ENCODE measurements around the gene HMCN2.

Gene HMCN2

DNA sequence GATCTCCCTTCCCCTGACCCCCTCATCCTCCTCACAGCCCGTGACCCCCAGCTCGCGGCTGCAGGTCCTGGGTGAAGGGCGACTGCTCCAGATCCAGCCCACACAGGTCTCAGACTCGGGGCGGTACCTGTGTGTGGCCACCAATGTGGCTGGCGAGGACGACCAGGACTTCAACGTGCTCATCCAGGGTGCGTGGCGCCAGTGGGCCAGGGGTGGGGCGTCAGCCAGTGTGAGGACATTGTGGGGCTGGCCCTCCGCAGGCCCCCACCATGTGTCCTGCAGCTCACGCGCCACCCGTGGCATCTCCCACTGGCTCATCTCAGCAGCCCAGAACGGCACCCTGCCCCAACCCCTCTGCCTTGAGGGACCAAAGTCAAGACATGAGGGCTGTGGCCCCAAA, 112.1 kb downstream of the HMCN2 start:
- no peak for TF ChIP-seq ZFX (IDR thresholded peaks at IDR 0.05; ENCODE audit: borderline replicate concordance)
- TF ChIP-seq, protein P1, sequence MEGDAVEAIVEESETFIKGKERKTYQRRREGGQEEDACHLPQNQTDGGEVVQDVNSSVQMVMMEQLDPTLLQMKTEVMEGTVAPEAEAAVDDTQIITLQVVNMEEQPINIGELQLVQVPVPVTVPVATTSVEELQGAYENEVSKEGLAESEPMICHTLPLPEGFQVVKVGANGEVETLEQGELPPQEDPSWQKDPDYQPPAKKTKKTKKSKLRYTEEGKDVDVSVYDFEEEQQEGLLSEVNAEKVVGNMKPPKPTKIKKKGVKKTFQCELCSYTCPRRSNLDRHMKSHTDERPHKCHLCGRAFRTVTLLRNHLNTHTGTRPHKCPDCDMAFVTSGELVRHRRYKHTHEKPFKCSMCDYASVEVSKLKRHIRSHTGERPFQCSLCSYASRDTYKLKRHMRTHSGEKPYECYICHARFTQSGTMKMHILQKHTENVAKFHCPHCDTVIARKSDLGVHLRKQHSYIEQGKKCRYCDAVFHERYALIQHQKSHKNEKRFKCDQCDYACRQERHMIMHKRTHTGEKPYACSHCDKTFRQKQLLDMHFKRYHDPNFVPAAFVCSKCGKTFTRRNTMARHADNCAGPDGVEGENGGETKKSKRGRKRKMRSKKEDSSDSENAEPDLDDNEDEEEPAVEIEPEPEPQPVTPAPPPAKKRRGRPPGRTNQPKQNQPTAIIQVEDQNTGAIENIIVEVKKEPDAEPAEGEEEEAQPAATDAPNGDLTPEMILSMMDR (IDR thresholded peaks at IDR 0.05), result no peak
- H3K27ac ChIP-seq, result no peak overlapping the region

DNA sequence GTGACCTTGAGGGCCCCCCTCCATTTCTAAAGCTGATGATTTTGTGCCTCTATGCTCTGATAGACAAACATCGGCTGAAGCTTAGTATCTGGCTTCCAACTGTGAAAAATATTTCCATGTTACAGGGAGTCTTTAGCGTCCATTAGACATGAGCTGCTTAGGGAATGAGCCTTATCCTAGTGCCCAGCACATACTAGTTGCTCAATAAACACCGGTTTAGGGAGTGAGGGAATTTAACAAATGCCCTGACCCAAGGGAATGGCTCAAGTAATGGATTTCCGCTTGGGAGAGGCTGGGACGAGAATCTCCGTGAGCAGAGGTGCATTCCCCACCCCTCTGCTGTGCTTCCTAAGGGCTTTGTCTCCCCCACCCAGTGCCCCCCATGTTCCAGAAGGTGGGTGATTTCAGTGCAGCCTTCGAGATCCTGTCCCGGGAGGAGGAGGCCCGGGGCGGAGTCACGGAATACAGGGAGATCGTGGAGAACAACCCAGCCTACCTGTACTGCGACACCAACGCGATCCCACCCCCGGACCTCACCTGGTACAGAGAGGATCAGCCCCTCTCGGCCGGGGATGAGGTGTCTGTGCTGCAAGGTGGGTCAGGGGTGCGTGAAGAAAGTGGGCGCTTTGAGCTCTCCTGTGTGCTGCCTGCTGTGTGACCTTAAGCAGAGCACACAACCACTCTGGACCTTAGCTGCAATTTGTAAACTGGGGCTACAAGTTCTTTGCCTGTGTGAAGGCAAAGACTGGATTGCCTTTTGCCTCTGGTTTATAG, 113.5 kb downstream of the HMCN2 start:
- no peak overlapping the region for H3K27ac ChIP-seq
- no peak for TF ChIP-seq ZFX (IDR thresholded peaks at IDR 0.05; ENCODE audit: borderline replicate concordance)
- TF ChIP-seq, protein P1 (IDR thresholded peaks at IDR 0.05), result no peak

DNA sequence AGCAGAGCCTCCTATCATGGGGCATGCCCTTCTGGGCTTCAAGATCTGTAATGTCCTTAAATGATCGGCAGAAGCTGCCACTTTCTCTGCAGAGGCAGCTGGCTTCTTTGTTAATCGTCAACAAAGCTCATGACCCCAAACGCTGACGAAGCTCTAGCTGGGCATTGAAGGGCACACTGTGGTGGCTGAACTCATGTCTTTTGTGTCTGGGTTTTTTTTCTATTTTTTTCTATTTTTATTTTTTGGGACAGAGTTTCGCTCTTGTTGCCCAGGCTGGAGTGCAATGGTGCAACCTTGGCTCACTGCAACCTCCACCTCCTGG, 114.0 kb downstream of the HMCN2 start:
- no peak overlapping the region for H3K27ac ChIP-seq
- TF ChIP-seq, protein P1 (IDR thresholded peaks at IDR 0.05), result no peak
- no peak for TF ChIP-seq ZFX (IDR thresholded peaks at IDR 0.05; ENCODE audit: borderline replicate concordance)

DNA sequence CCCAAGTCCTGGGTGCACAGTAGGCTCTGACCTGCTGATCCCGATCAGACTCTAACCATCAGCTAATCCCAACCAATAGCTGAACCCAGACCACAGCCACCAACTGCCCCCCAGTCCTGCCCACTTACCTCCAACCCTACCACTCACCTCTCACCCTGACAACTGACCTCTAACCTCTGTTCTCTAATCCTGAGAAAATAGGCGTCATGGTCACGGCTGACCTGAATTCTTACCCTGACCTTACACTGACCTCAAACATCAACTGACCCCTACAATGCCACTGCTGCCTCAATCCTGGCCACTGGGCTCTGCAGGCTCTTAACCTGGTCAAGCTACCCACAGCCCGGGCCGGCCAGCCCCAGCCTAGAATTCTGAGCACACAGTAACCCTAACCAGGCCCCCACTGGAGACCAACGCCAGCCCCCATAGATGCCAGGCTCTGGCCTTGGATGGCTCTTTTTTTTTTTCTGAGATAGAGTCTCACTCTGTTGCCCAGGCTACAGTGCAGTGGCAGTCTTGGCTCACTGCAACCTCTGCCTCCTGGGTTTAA, 115.4 kb downstream of the HMCN2 start:
- H3K27ac ChIP-seq, result no peak overlapping the region
- TF ChIP-seq, protein P1 (IDR thresholded peaks at IDR 0.05), result no peak
- no peak for TF ChIP-seq ZFX (IDR thresholded peaks at IDR 0.05; ENCODE audit: borderline replicate concordance)

DNA sequence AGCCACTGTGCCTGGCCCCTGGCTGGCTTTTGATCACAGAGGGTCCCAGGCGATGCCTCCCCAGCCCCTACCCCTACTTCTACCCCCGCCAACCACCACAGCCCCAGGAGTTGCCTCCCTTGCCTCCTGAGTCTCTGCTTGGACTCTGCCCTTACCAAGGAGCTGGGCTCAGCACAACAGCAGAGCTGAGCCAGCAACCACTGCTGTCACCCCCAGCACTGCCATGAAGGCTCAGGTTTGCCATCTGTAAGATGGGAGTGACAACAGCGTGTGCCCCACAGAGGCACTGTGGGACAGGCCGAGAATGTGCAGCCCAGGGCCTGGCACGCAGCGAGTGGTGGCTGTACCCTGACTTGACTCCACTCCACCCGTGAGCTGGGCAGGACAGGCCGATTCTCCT, 116.1 kb downstream of the HMCN2 start:
- no peak for TF ChIP-seq ZFX (IDR thresholded peaks at IDR 0.05; ENCODE audit: borderline replicate concordance)
- TF ChIP-seq, protein P1 (IDR thresholded peaks at IDR 0.05), result no peak
- no peak overlapping the region for H3K27ac ChIP-seq

DNA sequence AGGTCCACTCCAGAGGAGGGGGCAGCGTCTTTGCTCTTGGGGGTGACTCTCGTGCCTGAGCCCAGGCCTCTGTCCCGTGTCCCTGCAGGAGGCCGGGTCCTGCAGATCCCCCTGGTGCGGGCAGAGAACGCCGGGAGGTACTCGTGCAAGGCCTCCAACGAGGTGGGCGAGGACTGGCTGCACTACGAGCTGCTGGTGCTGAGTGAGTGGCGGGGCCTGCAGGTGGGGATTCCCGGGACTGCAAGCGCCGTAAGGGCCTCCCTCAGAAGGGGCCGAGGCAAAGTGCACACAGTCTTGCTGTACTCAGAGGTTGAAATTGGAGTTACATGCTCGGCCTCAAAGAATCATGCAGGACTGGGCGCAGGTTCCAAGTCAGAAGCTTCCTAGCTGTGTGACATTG, 116.5 kb downstream of the HMCN2 start:
- no peak overlapping the region for H3K27ac ChIP-seq
- TF ChIP-seq, protein P1 (IDR thresholded peaks at IDR 0.05), result no peak
- no peak for TF ChIP-seq ZFX (IDR thresholded peaks at IDR 0.05; ENCODE audit: borderline replicate concordance)

DNA sequence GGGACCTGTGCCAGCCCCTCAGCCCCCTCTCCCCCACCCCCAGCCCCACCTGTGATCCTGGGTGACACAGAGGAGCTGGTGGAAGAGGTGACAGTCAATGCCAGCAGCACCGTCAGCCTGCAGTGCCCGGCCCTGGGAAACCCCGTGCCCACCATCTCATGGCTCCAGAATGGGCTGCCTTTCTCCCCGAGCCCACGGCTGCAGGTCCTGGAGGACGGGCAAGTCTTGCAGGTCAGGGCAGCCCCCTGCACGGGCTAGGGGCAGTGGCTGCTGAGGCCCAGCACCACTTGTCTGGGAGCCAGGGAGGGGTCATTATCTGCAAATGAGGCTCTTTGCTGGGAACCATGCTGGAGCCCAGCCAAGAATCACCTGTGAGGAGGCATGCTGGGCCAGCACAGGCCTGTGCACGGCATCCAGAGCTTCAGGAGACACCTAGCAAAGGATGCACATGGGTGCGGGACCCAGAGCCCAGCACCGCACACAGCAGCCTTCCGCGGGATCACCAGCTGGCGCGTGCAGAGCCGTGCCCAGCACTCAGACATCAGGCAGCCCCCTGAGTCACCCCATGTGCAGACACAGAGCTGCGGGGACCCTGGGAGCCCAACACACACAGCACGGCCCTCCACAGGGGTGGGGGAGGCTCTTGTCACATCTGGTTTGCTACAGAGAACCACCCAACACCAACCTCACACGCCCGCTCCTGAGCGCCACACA, 117.2 kb downstream of the HMCN2 start:
- no peak overlapping the region for H3K27ac ChIP-seq
- TF ChIP-seq, protein P1 (IDR thresholded peaks at IDR 0.05), result no peak
- TF ChIP-seq ZFX (IDR thresholded peaks at IDR 0.05; ENCODE audit: borderline replicate concordance), result no peak

All from 22Rv1 (cell line).